GM12878 (cell line): ENCODE results near the gene FCER2. TPM values are rescaled to one million over a fixed set of nuclear protein-coding genes. Genes with fewer than 3 reads are reported as not detected.

ENCODE experiments used
- ATAC-seq: fragments of 200-7000 bp; cut with Tn5 transposase; 3 replicates; pipeline ENCODE4 v1.9.1; 2020; ENCODE audit warnings: mild to moderate bottlenecking, moderate library complexity
- BruUV-seq: library from RNA; stranded (reverse); fragments of 400-500 nt; replicated peaks from 2 replicates; lab custom pipeline; 2021; lab: Mats Ljungman, UMichigan
- CTCF ChIA-PET: fragments of 300-600 bp; sonication (Branson Sonifier 250); formaldehyde crosslinking; extraction: SDS; loops from one replicate; lab custom pipeline; 2021; ENCODE audit warnings: inconsistent platforms; lab: Yijun Ruan, JAX
- POLR2A ChIA-PET: fragments of 350-600 bp; formaldehyde crosslinking; extraction: SDS; loops from one replicate; lab custom pipeline; 2021; ENCODE audit warnings: inconsistent platforms; lab: Charles Lee
- RAD21 ChIA-PET: fragments of 300-600 bp; sonication (Branson Sonifier 250); formaldehyde crosslinking; loops from one replicate; lab custom pipeline; 2023; ENCODE audit warnings: antibody characterized with exemption; ENCODE audit not compliant: unreplicated experiment; lab: Charles Lee
- SMC1A ChIA-PET: fragments of 300-600 bp; sonication (Branson Sonifier 250); formaldehyde crosslinking; loops from one replicate; lab custom pipeline; 2023; ENCODE audit not compliant: unreplicated experiment, uncharacterized antibody; lab: Charles Lee
- DNase-seq: peaks from one replicate; pipeline ENCODE4 v3.0.0-alpha.2; 2011; ENCODE audit warnings: low read depth, low spot score
- FAIRE-seq: peaks from 3 replicates; lab custom pipeline; 2011; peaks lifted over from hg19 to GRCh38; lab: Jason Lieb, UNC
- H2AFZ ChIP-seq: 2 replicates; pipeline ENCODE4 v1.6.0; 2011; ENCODE audit warnings: low read depth, low read length, control low read depth; ENCODE audit not compliant: control insufficient read depth
- H3K27ac ChIP-seq: 2 replicates; pipeline ENCODE4 v1.5.1; 2011; ENCODE audit warnings: control low read depth; ENCODE audit not compliant: control insufficient read depth, insufficient read depth
- H3K27me3 ChIP-seq, 2 experiments: replicated peaks in 1 of 2; 2 replicates each; pipeline versions ENCODE4 v1.6.0 to v1.6.1; 2011; ENCODE audit warnings: low read length in 1 of 2; ENCODE audit not compliant: control insufficient read depth in 2 of 2, insufficient read depth in 2 of 2
- H3K36me3 ChIP-seq, 2 experiments: 2 replicates each; pipeline ENCODE4 v1.5.1; 2011; ENCODE audit warnings: low read length in 1 of 2; ENCODE audit not compliant: control insufficient read depth in 2 of 2, insufficient read depth in 2 of 2
- H3K4me1 ChIP-seq: 2 replicates; pipeline ENCODE4 v1.6.1; 2011; ENCODE audit warnings: mild to moderate bottlenecking, low read length, moderate library complexity, mixed read lengths; ENCODE audit not compliant: control insufficient read depth, insufficient read depth
- H3K4me2 ChIP-seq: 2 replicates; pipeline ENCODE4 v1.6.0; 2011; ENCODE audit warnings: control low read depth; ENCODE audit not compliant: control insufficient read depth, insufficient read depth
- H3K4me3 ChIP-seq: fragments of 200-600 bp; sonication (generic); 2 replicates; pipeline ENCODE4 v1.5.1; 2016
- H3K79me2 ChIP-seq: 2 replicates; pipeline ENCODE4 v1.6.0; 2011; ENCODE audit warnings: low read length; ENCODE audit not compliant: control insufficient read depth, insufficient read depth
- H3K9ac ChIP-seq: 2 replicates; pipeline ENCODE4 v1.8.0; 2011; ENCODE audit warnings: low read length, control low read depth, mixed read lengths; ENCODE audit not compliant: control insufficient read depth, insufficient read depth
- H3K9me3 ChIP-seq: replicated peaks from 3 replicates; pipeline ENCODE4 v1.5.1; 2011; ENCODE audit warnings: mild to moderate bottlenecking, low read length; ENCODE audit not compliant: control insufficient read depth, insufficient read depth
- H4K20me1 ChIP-seq: 2 replicates; pipeline ENCODE4 v1.6.0; 2011; ENCODE audit not compliant: control insufficient read depth, insufficient read depth
- MTA3 ChIP-seq: IDR thresholded peaks from 2 replicates; pipeline ENCODE4 v1.6.1; 2012; ENCODE audit warnings: low read length, inconsistent platforms, borderline replicate concordance
- NR2F1 ChIP-seq: fragments of 450-650 bp; conservative IDR thresholded peaks from 2 replicates; pipeline ENCODE4 v1.6.1; 2017; ENCODE audit warnings: mild to moderate bottlenecking
- PBX3 ChIP-seq: IDR thresholded peaks from 2 replicates; pipeline ENCODE4 v1.6.1; 2011; ENCODE audit warnings: mild to moderate bottlenecking, low read depth, low read length, moderate library complexity; ENCODE audit not compliant: insufficient replicate concordance
- RAD51 ChIP-seq: fragments of 450-650 bp; IDR thresholded peaks from 2 replicates; pipeline ENCODE4 v1.6.1; 2016; ENCODE audit warnings: moderate library complexity, mild to moderate bottlenecking, inconsistent platforms
- SMARCA5 ChIP-seq: fragments of 450-650 bp; IDR thresholded peaks from 2 replicates; pipeline ENCODE4 v1.6.1; 2017; ENCODE audit warnings: mild to moderate bottlenecking
- WGBS: methylation state at CpG from one replicate; pipeline ENCODE4 v1.1.6; 2016; ENCODE audit warnings: low lambda C conversion rate; ENCODE audit not compliant: insufficient replicate concordance, insufficient coverage; ENCODE audit errors: missing lambda C conversion rate; 5-methylcytosine and 5-hydroxymethylcytosine counted together
- in situ Hi-C: fragments of 300-500 bp; cut with MboI; formaldehyde crosslinking; loops from 9 replicates; pipeline ENCODE4 v1.14.3; 2018; ENCODE audit warnings: mixed read lengths
- intact Hi-C: fragments of 100-400 bp; cut with micrococcal nuclease; formaldehyde crosslinking; loops from one replicate; pipeline ENCODE4 v1.14.2; 2022; ENCODE audit not compliant: unreplicated experiment
- polyA plus RNA-seq, 11 experiments: library from polyadenylated mRNA; depleted of rRNA in 4 of 11; unstranded in 6 of 11; stranded (reverse) in 5 of 11; fragments of >200 nt; fragmentation: Nextera tagmentation in 4 of 11; fragmentation: Illumina TruSeq in 1 of 11; extraction: Ambion mirVana in 4 of 11; extraction: Trizol in 1 of 11; gene quantifications; 1 replicate in 1 of 11; 2 replicates in 10 of 11; pipeline versions ENCODE4 v1.2.1 to v1.2.3, GENCODE V29; 2011 to 2016; ENCODE audit warnings: inconsistent platforms in 2 of 11, missing spikeins in 2 of 11, low read depth in 1 of 11
- total RNA-seq, 4 experiments: library from RNA; depleted of rRNA in 3 of 4; stranded (reverse); fragments of >200 nt in 3 of 4; fragmentation: Illumina TruSeq in 1 of 4; extraction: Trizol in 1 of 4; gene quantifications; 2 replicates each; pipeline versions ENCODE4 v1.2.1 to v1.2.3, GENCODE V29; 2013 to 2021

Gene FCER2
- total and polyA plus RNA-seq, 10 of the 15 experiments (the other 5 are each of a cell fraction or from before 2014, with no cell fraction given): 44.0 to 424 (median 241) TPM

GRCh38 chr19:7731218-7731595 lies 29.3 kb upstream of the FCER2 start:
- CTCF ChIA-PET: no interaction called here

GRCh38 chr19:7730286-7731217 lies 28.6 kb upstream of the FCER2 start:
- ChIA-PET POLR2A (no interaction called here), SMC1A (no interaction called here), RAD21 (no interaction called here), CTCF (no interaction called here)
- Histone ChIP-seq H4K20me1 (no peaks in the 10 kb centered on the region), H3K27me3 (peaks cover 4% of the 10 kb centered on the region in 2 experiments; a peak in 3 of 4 replicates), H3K4me1 (no peaks in the 10 kb centered on the region; the same call in none of the 2 replicates), H3K9ac (no peak overlapping the region), H3K9me3 (no peaks in the 10 kb centered on the region), H3K4me2 (no peak overlapping the region), H3K27ac (no peak overlapping the region), H3K36me3 (no peaks in the 10 kb centered on the region), H2AFZ (no peak overlapping the region), H3K79me2 (no peaks in the 10 kb centered on the region), H3K4me3 (no peak overlapping the region)
- TF ChIP-seq SMARCA5 (no peak), NR2F1 (0 out of 2 replicates have a peak, but pooled peaks have one; percentile 27)
- no peak for FAIRE-seq
- DNase-seq: no peak
- in situ Hi-C loops: no loop called here
- no TSS peak for BruUV-seq
- peak; percentile 18; the same call in 2 of the 3 replicates for ATAC-seq
- 30% methylated on average over 36 of the region's 78 CpGs for WGBS
- intact Hi-C loops: no loop called here

More at GRCh38 chr19:7731218-7731595, 29.3 kb upstream of the FCER2 start:
- H3K36me3 ChIP-seq: no peaks in the 10 kb centered on the region
- no TSS peak for BruUV-seq
- FAIRE-seq: no peak
- in situ Hi-C loops: no loop called here
- TF ChIP-seq PBX3: no peak
- TF ChIP-seq RAD51: no peak
- no peak for TF ChIP-seq MTA3
- TF ChIP-seq, all 136 proteins: peak for 0
- WGBS: 84% methylated on average over 36 of the region's 39 CpGs
- no peak for ATAC-seq
- H3K9ac ChIP-seq: no peak overlapping the region
- H2AFZ ChIP-seq: no peak overlapping the region
- no peak overlapping the region for H3K27ac ChIP-seq
- H4K20me1 ChIP-seq: no peaks in the 10 kb centered on the region
- intact Hi-C loops: no loop called here
- H3K4me3 ChIP-seq: no peak overlapping the region
- ChIA-PET RAD21 (no interaction called here), POLR2A (no interaction called here), SMC1A (no interaction called here)
- no peaks in the 10 kb centered on the region for H3K79me2 ChIP-seq
- no peaks in the 10 kb centered on the region; the same call in none of the 2 replicates for H3K4me1 ChIP-seq
- peaks cover 4% of the 10 kb centered on the region in 2 experiments; a peak in 3 of 4 replicates for H3K27me3 ChIP-seq
- H3K4me2 ChIP-seq: no peak overlapping the region
- H3K9me3 ChIP-seq: no peaks in the 10 kb centered on the region
- no peak for DNase-seq
